Daoy (cell line): ENCODE data around the gene TMEM30A. TPM values are rescaled to one million over a fixed set of nuclear protein-coding genes. Genes with fewer than 3 reads are reported as not detected.

Experiments
- DNase-seq: peaks from one replicate; pipeline ENCODE4 v3.0.0-alpha.2; 2015; ENCODE audit warnings: low read depth
- total RNA-seq: library from RNA; depleted of rRNA; stranded (reverse); fragments of >200 nt; shearing (Covaris generic); gene quantifications from 2 replicates; pipeline ENCODE4 v1.2.3, GENCODE V29; 2014

Gene TMEM30A
- total RNA-seq, 1 experiment from 2014 or later, result 115 TPM

DNA sequence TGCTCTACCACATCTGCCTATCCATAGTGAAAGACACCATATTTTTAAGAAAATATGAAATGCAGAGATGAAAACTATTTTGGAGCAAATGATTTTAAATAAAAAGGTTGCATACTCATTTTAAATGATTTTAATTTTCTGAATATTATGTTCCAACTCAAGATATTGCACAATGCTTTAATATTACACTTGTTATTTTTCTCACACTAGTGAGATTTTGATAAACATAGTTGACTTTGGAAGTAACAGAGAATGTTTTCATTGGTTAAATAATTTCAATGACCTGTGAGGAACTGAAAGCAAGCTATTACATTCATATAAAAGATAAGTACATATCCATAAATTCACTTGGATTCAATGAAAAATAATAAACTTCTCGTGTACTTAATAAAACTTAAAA, 7.2 kb upstream of the TMEM30A start:
- no peak for DNase-seq

DNA sequence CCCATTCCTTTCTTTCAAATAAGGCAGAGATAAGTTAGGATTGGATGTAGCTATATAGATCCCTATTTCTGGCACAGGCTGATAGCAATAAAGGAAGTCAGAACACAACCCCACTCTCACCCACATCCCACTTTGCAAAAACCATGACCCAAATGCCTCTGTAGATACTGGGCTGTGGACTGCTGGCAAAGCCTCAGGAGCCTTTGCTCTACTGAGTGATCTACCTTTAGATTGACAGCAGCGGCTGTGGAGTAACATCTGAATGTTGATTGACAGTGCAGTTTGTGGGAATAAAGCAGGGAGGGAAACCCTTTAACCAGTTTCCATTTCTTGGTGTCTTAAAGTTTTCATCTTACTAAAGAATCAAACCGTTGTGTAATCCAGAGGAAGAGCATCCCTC, 6.7 kb upstream of the TMEM30A start:
- no peak for DNase-seq

DNA sequence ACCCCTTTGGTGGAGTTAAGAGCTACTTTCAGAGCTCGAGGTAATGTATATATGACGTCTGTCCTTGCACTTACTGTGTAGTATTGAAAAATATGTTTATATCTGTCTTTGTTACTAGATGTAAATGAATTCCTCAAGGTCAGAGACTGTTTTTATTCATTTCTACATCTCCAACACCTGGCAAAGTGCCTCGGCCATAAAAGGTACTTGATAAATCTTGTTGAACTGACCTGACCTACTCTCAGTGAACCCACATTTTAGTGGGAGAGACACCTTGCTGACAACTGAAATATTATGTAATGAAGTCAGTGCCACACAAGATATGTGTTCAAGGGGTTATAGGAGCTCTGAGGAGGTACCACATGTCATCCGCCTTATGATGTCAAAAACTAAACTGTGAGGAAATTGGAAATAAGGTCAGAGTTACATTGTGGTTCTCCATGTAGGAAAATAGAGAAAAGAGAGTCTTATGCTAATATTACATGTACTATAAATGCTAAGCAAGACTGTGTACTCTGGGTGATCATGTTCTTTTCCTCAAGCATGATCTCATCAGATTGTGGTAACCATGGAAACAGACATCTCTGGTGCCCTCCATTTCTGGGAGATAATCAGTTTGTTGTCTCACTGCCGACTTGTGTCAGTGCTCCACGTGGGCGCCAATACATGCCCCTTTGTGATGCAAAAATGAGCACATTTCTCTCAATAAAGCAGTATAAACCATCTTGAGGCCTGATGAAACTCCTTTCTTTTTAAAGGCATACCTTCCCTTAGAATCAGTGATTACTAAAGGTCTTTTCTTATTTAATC, 5.7 kb upstream of the TMEM30A start:
- DNase-seq, result no peak

DNA sequence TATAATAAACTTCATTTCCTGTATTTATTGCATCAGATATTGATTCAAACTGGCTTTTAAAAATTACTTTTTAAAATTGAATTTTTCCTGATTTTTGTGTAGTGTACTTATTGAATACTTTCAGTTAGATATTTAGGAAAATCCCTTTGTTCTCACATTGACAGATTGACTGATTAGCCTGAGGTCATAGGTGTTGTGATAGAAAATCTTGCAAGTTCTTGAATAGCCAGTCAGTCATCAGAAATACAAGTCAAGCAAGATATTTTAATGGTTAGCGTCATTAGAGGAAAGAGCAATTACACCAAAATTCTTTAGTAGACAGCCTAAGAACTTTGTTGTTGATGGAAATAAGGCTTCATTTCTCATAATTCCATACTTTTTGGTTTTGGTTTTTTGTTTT, 3.4 kb upstream of the TMEM30A start:
- no peak for DNase-seq

DNA sequence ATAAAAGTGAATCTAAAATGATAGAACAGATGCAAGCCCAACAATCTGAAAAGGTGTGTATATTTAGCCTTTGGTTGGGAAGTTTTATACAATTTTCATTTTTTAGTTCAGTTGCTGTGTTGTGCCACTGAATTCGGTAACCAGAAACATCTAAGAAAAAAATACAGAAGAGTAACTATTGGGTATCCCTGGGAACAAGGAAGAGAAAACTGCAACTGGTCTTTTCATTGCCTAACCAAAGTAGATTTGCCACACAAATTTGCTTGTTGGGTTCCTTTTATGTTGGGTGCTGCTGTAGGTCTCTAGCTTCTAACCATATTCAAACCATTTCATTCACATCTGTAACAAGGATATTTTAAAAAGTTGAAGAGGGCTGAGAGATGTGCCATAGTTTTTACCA, 2.8 kb upstream of the TMEM30A start:
- DNase-seq, result no peak

DNA sequence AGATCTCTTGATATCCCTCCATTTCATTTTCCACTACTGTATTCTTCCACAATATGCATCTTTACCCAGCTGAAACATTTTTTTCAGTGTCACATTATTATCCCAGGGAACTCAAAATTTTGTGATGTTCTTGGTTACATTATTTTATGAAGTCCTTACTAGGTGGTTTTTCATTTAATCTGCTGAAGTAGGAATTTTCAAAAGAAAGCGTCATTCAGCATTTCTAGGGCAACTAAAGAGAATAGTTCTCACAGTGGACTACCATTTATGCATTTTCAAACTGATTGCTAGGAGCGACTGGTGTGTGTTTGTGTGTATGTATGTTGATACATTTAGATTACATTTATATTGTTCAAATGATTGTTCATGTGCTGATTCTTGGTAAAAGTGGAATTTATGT, 2.4 kb upstream of the TMEM30A start:
- no peak for DNase-seq

DNA sequence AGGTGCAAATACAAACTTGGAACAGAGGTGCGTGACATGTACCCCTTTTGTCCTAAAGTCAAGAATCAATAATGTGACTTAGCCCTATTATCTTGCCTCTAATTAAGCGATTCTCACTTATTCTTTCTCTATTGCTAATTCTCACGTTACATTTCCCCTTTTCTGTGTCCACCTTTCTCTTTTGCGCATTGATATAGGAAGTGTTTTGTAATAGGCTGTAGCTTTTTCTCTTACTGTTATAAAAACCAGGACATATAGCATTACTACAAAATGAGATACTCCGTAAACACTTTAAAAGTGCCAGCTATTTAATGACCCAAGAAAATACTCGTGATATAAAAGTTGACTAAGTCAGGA, 669 bp upstream of the TMEM30A start:
- DNase-seq, result no peak

DNA sequence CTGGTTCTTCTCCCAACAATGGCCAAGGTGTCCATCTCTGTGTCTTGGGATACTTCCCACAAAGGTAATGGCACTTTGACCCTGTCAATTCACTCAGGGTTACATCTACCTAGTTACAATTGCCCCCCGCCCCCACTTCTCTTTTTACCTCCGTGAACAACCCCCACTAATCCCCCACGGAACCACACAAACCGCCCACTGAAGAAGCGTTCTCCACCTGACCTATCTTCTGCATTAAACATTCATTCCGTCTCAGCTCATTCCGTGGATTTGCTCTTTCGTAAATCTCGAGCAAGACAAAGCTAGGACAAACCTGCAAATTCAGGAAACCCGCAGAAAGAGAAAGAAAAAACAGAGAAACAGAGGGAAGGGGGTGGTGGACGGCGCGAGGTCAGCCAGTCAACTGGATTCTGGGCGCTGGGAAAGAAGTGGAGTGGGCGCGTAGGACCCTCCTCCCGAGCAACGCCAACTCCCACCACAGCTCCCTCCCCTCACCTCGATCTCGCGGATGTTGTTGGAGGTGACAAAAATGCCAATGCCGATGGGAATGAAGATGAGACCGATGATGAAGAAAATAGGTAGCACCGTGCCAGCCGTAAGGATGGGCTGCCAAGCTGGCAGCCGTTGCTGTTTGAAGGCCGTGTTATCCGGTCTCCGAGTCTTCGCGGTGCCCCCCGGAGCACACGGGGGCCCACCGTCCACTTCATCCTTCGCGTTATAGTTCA, 523 bp downstream of the TMEM30A start:
- no peak for DNase-seq

DNA sequence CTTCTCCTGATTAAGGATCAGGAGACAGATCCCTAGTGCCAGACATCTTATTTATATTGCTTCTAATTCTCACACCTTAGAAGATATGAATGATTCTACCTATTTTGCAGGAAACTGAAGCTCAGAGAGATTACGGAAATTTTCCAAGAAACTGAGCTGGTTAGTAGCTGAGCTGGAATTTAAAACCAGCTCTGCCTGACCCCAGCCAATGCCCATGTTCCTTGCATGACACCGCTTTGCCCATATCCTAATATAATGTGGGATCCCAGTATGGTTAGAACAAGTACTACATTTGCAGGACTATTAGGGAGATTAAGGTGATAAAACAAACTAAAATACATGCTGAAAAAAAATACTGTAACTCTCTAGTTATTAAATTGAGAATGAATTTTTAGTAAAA, 1.9 kb downstream of the TMEM30A start:
- DNase-seq, result peak; percentile 9

DNA sequence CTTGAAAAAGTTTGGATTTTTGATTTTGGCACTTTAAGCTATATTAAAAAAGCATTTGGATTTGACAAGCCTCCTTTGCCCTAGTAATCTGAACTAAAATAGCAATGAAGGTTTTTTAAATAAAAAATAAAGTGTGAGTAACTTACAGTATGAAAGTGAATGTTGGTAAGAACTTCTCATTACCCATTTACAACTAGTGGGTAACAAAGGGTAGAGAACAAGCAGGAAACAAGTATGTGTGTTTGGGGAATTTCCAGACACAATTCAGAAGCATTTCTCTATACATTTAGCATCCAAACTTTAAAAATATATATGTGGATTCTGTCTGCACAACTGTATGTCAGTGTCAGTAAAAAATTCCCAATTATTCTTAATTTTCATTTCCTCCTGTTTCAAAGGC, 2.9 kb downstream of the TMEM30A start:
- DNase-seq, result no peak

DNA sequence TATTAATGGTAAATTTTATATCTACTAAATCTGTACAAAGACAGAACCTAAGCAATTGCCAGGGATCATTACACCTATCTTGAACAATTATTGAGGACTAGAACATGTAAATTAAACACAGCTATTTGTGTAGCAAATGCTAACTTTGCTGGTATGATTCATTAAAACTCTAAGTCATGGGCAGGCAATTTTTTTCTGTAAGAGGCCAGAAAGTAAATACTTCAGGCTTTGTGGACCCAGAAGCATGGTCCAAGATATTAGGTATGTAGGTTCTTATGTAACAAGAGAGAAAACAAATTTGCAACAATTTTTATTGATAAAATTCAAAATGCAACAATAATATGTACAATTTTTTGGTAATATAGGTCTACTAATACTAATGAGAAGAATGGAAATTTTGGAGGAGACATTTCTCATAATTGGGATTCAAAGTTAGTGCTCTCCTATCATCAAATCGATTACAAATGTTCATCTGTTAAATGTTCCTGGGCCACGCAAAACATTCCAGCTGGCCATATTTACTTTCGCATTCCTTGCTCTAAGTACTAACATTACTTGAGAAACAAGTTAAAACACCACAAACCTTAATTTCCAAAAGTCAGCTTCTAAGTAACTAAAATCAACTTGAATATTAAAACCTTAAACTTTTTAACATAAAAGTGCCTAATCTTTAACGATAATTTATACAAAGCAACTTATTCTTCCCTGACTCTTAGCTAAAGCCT, 4.3 kb downstream of the TMEM30A start:
- DNase-seq, result no peak

DNA sequence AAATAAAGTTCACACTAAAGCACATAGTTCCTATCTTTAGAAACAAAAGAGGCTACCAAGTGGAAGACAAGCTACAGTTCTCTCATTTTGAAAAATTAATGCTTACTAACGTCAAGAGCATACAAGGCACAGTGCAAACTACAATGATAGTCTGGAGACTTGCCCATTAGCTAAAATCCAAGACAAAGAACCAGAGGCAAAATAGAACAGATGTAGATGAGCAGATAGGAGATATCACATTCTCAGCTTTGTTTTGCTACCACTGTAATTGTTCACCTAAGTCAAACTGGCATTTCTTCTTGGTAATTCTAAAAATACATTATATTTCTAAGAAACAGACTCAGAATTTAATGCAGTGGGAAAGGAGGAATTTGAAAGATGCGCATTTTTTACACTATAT, 5.2 kb downstream of the TMEM30A start:
- DNase-seq, result no peak

DNA sequence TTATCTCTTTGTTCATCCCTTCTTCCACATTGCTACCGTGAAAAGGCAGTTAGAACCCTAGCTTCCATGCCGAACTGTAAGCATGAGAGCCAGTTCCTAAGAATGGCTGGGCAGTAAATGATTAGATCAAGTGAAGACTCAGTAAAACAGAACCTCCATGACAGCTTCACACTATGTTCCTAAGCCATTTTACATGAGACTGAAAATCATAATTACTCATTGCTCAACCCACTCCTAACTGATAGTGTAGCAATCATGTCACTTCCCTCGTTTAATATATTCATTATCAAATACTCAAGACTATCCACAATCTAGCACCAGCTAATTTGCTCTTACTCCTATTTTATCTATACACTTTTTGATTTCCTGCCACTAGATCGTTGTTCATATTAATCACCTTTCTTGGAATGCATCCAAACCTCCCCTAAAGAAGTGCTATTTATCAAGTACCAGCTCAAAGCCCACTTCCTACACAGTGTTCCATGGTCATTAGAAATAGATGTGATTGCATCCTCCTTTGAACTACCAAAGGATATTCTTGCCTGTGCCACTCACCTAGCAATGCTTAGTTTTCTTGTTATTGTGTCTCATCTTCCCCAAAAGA, 6.0 kb downstream of the TMEM30A start:
- no peak for DNase-seq

DNA sequence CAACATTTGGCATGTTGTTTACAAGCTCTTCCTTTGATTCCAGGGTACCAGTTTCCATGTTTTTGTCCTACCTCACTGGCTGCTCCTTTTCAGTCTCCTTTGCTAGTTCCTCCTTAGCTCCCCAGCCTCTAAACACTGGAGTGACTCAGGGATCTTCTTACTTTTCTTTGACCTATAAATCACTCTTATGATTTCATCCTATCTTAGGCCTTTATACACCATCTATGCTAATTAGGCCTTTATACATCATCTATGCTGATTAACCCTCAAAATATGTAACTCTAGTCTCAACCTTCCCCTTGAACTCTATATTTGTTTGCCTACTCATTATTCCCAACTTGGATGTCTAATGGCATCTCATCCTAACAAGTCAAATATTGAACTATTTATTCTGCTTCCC, 9.5 kb downstream of the TMEM30A start:
- DNase-seq, result peak; percentile 65

DNA sequence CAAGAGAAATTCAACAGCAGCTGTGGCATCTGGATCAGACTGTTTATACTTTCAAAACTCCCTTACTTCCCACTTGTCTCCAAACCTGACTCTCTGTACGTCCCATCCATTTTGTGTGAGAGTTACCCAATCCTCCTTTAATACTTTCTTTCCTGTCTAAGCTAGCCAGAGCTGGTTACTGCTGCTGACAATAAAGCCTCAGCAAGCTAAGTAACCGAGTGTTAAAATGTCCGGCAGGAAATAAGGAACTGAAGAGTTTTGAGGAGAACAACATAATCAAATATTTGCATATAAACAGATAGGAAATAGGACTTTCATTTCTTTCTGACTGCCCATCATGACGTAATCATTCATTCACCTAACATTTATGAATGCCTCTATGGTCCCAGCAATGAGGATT, 11.6 kb downstream of the TMEM30A start:
- DNase-seq, result no peak

DNA sequence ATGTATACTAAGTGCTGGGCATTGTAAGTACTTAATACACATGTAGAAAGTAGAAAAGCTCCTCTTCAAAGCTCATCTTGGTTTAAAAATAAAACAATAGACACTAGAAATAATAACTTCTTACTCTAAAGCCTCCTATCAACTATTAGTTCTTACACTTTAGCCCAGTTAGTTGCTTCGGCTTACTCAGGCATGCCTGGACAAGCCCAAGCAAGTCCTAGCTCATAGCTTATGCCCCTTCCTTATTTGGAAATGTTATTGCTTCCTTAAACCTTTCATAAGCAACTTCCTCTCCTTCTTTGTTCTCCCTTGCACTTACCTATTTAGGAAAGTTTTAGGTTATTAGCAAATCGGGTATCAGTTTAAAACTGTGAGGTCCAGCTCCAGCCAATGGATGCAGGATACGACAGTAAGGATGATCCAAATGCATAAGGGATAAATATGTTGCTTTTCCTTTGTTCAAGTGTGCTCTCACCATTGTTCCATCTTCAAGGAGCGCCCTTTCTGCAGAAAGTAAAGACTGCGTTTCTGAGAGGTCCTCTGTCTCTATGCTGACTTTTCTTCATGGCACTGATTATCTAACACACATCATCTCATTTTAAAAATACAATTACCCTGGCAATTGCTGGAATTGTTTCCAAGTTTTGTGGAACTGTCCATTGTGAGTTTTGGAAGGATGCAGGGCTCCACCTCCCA, 12.3 kb downstream of the TMEM30A start:
- DNase-seq, result no peak

DNA sequence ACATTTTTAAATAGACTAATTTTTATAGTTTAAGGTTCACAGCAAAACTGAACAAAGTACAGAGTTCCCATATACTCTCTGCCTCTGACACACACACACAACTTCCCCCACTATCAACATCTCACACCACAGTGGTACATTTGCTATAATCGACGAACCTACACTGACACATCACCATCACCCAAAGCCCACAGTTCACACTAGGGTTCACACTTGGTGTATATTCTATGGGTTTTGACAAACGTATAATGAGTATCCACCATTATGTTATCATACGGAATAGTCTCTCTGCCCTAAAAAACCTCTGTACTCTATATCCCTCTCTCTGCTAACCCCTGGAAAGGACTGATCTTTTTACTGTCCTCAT, 15.6 kb downstream of the TMEM30A start:
- no peak for DNase-seq

DNA sequence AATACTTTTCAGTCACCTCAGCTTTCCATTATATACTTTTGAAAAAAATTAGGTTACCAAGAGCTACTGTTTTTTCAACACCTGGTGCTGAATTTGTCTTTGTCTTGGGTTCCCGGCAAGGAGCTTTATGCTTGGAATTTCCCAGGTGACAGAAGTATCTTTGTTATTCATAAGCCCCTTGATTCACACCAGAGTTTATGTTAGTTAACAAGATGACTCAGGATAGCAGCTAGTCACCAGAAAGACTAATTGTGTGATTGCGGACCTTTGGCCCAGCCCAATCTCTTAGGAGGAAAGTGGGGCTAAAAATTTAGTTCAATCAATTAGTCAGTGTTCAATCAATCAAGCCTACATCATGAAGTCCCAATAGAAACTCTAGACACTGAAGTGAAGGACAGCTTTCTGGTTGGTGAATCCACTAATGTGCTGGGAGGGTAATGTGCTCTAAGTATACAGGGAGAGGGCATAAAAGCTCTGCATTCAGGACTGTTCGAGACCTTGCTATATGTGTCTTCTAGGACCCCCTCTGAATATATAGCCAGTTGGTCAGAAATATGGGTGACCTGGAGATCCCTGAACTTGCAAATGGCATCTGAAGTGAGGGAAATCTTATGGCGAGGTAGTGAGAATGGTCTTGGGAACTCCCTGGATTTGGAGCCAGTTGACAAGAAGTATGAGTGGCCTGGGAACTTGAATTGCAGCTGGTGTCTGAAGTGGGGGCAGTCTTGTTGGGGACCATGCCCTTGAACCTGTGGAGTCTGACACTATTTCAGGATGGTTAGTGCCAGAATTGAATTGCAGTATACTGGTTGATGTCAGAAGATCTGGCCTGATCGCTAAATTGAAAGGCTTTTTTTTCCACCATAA, 16.2 kb downstream of the TMEM30A start:
- peak; percentile 64 for DNase-seq

DNA sequence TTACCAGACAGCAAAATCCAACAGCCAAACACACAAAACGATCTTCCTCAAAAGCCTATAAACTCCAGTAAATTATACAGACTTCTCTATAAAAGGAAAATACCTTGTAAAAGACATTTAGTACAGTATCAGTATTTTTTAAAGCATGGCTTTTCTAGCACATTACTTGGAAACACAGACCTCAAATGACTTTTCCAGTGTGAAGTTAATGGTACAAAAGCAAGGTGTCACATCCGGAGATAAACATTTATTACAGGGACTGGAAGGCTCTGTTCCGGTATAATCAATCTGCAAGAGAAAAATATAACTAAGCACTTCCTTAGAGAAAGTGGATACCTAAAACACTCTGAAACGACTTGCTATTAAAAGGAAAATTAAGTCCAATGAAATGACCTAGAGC, 17.1 kb downstream of the TMEM30A start:
- no peak for DNase-seq

DNA sequence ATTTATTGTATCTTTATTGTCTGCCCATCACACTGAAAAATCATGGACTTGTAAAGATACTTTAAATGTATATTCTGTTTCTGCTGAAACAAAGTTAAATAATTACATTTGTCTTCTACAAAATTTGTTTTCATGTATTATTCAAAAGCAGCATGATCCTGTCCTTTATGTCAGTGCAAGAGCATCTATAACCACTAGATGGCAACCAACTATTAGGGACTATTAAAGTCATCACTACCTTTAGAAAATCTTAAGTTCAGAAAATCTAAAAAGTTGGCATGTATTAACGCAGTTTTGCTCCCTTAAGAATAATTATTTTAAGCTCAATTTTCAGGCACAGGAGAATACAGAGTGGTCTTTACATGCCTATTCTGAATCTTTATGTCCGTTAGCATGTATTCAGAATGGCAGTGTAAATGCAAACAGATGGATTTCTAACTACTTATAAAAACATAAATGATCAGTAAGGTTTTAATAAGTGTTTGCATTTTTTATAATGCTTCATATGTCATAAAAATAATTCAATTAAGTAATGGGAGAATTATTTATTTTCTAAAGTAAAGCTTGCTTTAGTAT, 17.8 kb downstream of the TMEM30A start:
- DNase-seq, result peak; percentile 24

DNA sequence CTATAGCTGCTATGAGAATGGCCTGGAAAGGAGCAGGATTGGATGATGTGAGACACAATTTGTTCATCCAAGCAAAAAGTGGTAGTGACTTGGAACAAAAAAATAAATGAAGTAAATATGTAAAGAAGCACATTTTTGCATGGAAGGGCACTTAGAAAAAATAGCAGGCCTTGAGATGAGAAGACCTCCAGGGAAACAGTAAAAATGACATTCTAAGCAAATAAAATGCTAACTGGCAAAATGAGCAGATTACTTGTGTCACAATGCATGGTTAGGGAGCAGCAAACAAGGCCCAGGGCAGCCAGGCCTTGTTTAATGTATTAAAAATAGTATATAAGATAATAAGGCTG, 21.2 kb downstream of the TMEM30A start:
- DNase-seq, result no peak
